NCI-H146 treated with DMSO at 0.1 percent for 48 hours (cell line): ENCODE data around the gene GPC1.

Source experiments
- DNase-seq: peaks from one replicate; lab custom pipeline; 2025; ENCODE audit not compliant: unreplicated experiment; lab: John Stamatoyannopoulos, UW

The GPC1 gene

GRCh38 chr2:240456447-240457222 lies 21.2 kb downstream of the GPC1 start:
- DNase-seq = no peak

GRCh38 chr2:240457223-240458043 lies 22.0 kb downstream of the GPC1 start:
- no peak for DNase-seq

GRCh38 chr2:240458044-240458899 lies 22.8 kb downstream of the GPC1 start:
- DNase-seq = no peak

GRCh38 chr2:240458900-240459391 lies 23.5 kb downstream of the GPC1 start:
- no peak for DNase-seq

- DNase-seq = peak; percentile 42
Measured at GRCh38 chr2:240459401-240460252, 24.2 kb downstream of the GPC1 start.

- DNase-seq = no peak
Measured at GRCh38 chr2:240460253-240460711, 24.8 kb downstream of the GPC1 start.

GRCh38 chr2:240460781-240461431 lies 25.4 kb downstream of the GPC1 start:
- no peak for DNase-seq

GRCh38 chr2:240461471-240462072 lies 26.1 kb downstream of the GPC1 start:
- DNase-seq = no peak

GRCh38 chr2:240462073-240462706 lies 26.7 kb downstream of the GPC1 start:
- DNase-seq = no peak

- no peak for DNase-seq
Measured at GRCh38 chr2:240462707-240463273, 27.3 kb downstream of the GPC1 start.

GRCh38 chr2:240463274-240463865 lies 27.9 kb downstream of the GPC1 start:
- DNase-seq = no peak

- DNase-seq = no peak
Measured at GRCh38 chr2:240463866-240464481, 28.5 kb downstream of the GPC1 start.

GRCh38 chr2:240464514-240465241 lies 29.2 kb downstream of the GPC1 start:
- no peak for DNase-seq

GRCh38 chr2:240465268-240465764 lies 29.9 kb downstream of the GPC1 start:
- DNase-seq = no peak

- DNase-seq = no peak
Measured at GRCh38 chr2:240465765-240466578, 30.5 kb downstream of the GPC1 start.
